SK-N-SH (cell line): ENCODE results near the gene RPL12. TPM values are rescaled to one million over a fixed set of nuclear protein-coding genes. Genes with fewer than 3 reads are reported as not detected.
A peak's percentile ranks its signal among the peaks of the same experiment; 100 is the strongest.

Source experiments
- CTCF ChIA-PET: fragments of 300-600, 350-600 bp; formaldehyde crosslinking; extraction: SDS; loops from one replicate; lab custom pipeline; 2021; lab: Yijun Ruan, JAX
- POLR2A ChIA-PET: fragments of 350-600 bp; sonication (Branson Sonifier 250); formaldehyde crosslinking; extraction: SDS; loops from one replicate; lab custom pipeline; 2020; ENCODE audit warnings: antibody characterized with exemption, inconsistent platforms; lab: Yijun Ruan, JAX
- DNase-seq: peaks from one replicate; pipeline ENCODE4 v3.0.0; 2012
- H2AFZ ChIP-seq: fragments of 200-600 bp; sonication (generic); 2 replicates; pipeline ENCODE4 v1.8.1; 2016; ENCODE audit warnings: antibody characterized with exemption, mild to moderate bottlenecking, low read depth
- H3F3A ChIP-seq: fragments of 200-600 bp; sonication (generic); replicated peaks from 2 replicates; pipeline ENCODE3; 2016; ENCODE audit warnings: antibody characterized with exemption, mild to moderate bottlenecking; ENCODE audit not compliant: insufficient read depth
- H3K27ac ChIP-seq, 2 experiments: fragments of 200-500 bp in 1 of 2; fragments of 200-600 bp in 1 of 2; sonication (Bioruptor generic) in 1 of 2; sonication (generic), shearing (Covaris generic) in 1 of 2; 2 replicates each; pipeline versions ENCODE4 v1.5.1 to v1.6.1; 2014 to 2016; ENCODE audit warnings: low read depth in 2 of 2, inconsistent platforms in 1 of 2, low read length in 1 of 2, mild to moderate bottlenecking in 1 of 2, mixed read lengths in 1 of 2
- H3K27me3 ChIP-seq: fragments of 200-600 bp; sonication (generic), shearing (Covaris generic); 2 replicates; pipeline ENCODE4 v1.6.1; 2016; ENCODE audit warnings: mixed run types; ENCODE audit not compliant: insufficient read depth
- H3K36me3 ChIP-seq, 2 experiments: fragments of 200-500 bp in 1 of 2; fragments of 200-600 bp in 1 of 2; sonication (Bioruptor generic) in 1 of 2; sonication (generic) in 1 of 2; replicated peaks in 1 of 2; 2 replicates each; pipeline versions ENCODE3 to v1.5.1; 2014 to 2016; ENCODE audit warnings: low read length in 1 of 2, mild to moderate bottlenecking in 1 of 2; ENCODE audit not compliant: insufficient read depth in 2 of 2, control insufficient read depth in 1 of 2
- H3K4me1 ChIP-seq, 2 experiments: fragments of 200-500 bp in 1 of 2; fragments of 200-600 bp in 1 of 2; sonication (Bioruptor generic) in 1 of 2; sonication (generic), shearing (Covaris generic) in 1 of 2; 2 replicates each; pipeline versions ENCODE4 v1.5.1 to v1.6.1; 2014 to 2016; ENCODE audit warnings: low read depth in 1 of 2, low read length in 1 of 2, mixed run types in 1 of 2; ENCODE audit not compliant: insufficient read depth in 2 of 2, control insufficient read depth in 1 of 2
- H3K4me2 ChIP-seq: fragments of 200-600 bp; sonication (generic), shearing (Covaris generic); 2 replicates; pipeline ENCODE4 v1.6.1; 2017; ENCODE audit warnings: mixed run types
- H3K4me3 ChIP-seq, 2 experiments: fragments of 200-500 bp in 1 of 2; fragments of 200-600 bp in 1 of 2; sonication (Bioruptor generic) in 1 of 2; sonication (generic), shearing (Covaris generic) in 1 of 2; 2 replicates each; pipeline versions ENCODE4 v1.5.1 to v1.8.1; 2014 to 2016; ENCODE audit warnings: low read depth in 2 of 2, inconsistent platforms in 1 of 2, low read length in 1 of 2, mild to moderate bottlenecking in 1 of 2, mixed read lengths in 1 of 2, moderate library complexity in 1 of 2
- H3K79me2 ChIP-seq: fragments of 200-600 bp; sonication (generic); 2 replicates; pipeline ENCODE4 v1.8.1; 2017; ENCODE audit warnings: mild to moderate bottlenecking; ENCODE audit not compliant: insufficient read depth
- H3K9ac ChIP-seq: fragments of 200-600 bp; sonication (generic); 2 replicates; pipeline ENCODE4 v1.6.1; 2017; ENCODE audit warnings: mixed run types
- H3K9me2 ChIP-seq: fragments of 200-600 bp; sonication (generic); 2 replicates; pipeline ENCODE4 v1.6.1; 2017; ENCODE audit warnings: mixed run types
- H3K9me3 ChIP-seq: fragments of 200-600 bp; sonication (generic); 2 replicates; pipeline ENCODE4 v1.6.1; 2017; ENCODE audit warnings: mixed run types, mild to moderate bottlenecking, moderate library complexity
- H4K20me1 ChIP-seq: fragments of 200-600 bp; sonication (generic); 2 replicates; pipeline ENCODE4 v1.6.1; 2017; ENCODE audit warnings: mild to moderate bottlenecking, mixed run types; ENCODE audit not compliant: insufficient read depth
- CHD2 ChIP-seq: fragments of 150-350 bp; IDR thresholded peaks from 2 replicates; pipeline ENCODE4 v1.6.1; 2018; ENCODE audit warnings: low read length; ENCODE audit not compliant: partially characterized antibody
- ELF1 ChIP-seq: IDR thresholded peaks from 2 replicates; pipeline ENCODE4 v1.4.0; 2012
- EP300 ChIP-seq, 2 experiments: IDR thresholded peaks; 2 replicates each; pipeline versions ENCODE4 v1.4.0 to v1.6.1; 2012; ENCODE audit warnings: borderline replicate concordance in 1 of 2, low read depth in 1 of 2, low read length in 1 of 2
- EZH2phosphoT487 ChIP-seq: fragments of 200-600 bp; sonication (generic); IDR thresholded peaks from 2 replicates; pipeline ENCODE4 v1.6.1; 2017; ENCODE audit warnings: low read depth, mixed run types, mild to moderate bottlenecking, antibody characterized with exemption, moderate library complexity, borderline replicate concordance
- FOSL2 ChIP-seq: IDR thresholded peaks from 2 replicates; pipeline ENCODE4 v1.4.0; 2012; ENCODE audit warnings: low read depth, mild to moderate bottlenecking, moderate library complexity, borderline replicate concordance
- FOXM1 ChIP-seq: IDR thresholded peaks from 2 replicates; pipeline ENCODE4 v1.4.0; 2012; ENCODE audit warnings: low read depth, mild to moderate bottlenecking
- JUND ChIP-seq: IDR thresholded peaks from 2 replicates; pipeline ENCODE4 v1.4.0; 2012
- POLR2AphosphoS5 ChIP-seq: IDR thresholded peaks from 2 replicates; pipeline ENCODE4 v1.6.1; 2012; ENCODE audit warnings: low read depth, low read length
- RAD21 ChIP-seq: IDR thresholded peaks from 2 replicates; pipeline ENCODE4 v1.6.1; 2012; ENCODE audit warnings: mild to moderate bottlenecking, low read length
- RCOR1 ChIP-seq: fragments of 150-350 bp; IDR thresholded peaks from 2 replicates; pipeline ENCODE4 v1.6.1; 2017; ENCODE audit warnings: antibody characterized with exemption, low read length
- RFX5 ChIP-seq: IDR thresholded peaks from 2 replicates; pipeline ENCODE4 v1.6.1; 2012; ENCODE audit warnings: mild to moderate bottlenecking, improper control_type of control experiment, low read length
- RXRA ChIP-seq: IDR thresholded peaks from 2 replicates; pipeline ENCODE4 v1.4.0; 2012; ENCODE audit warnings: low read depth, mild to moderate bottlenecking, borderline replicate concordance
- SIN3A ChIP-seq: IDR thresholded peaks from 2 replicates; pipeline ENCODE4 v1.6.1; 2012; ENCODE audit warnings: low read depth, mild to moderate bottlenecking, low read length, moderate library complexity, borderline replicate concordance
- TEAD4 ChIP-seq: IDR thresholded peaks from 2 replicates; pipeline ENCODE4 v1.4.0; 2012; ENCODE audit warnings: mild to moderate bottlenecking, borderline replicate concordance; ENCODE audit not compliant: insufficient read depth
- YY1 ChIP-seq: IDR thresholded peaks from 2 replicates; pipeline ENCODE4 v1.4.0; 2012; ENCODE audit warnings: low read depth, mild to moderate bottlenecking
- WGBS: methylation state at CpG from one replicate; pipeline ENCODE4 v1.1.6; 2017; ENCODE audit warnings: low lambda C conversion rate; 5-methylcytosine and 5-hydroxymethylcytosine counted together
- polyA plus RNA-seq, 3 experiments: library from polyadenylated mRNA; depleted of rRNA; stranded (reverse); fragments of >200 nt; gene quantifications; 2 replicates each; pipeline ENCODE4 v1.2.3, GENCODE V29; 2012
- TF ChIP-seq, protein P1 (sequence below): fragments of 200-600 bp; sonication (generic); IDR thresholded peaks from 2 replicates; pipeline ENCODE4 v1.6.1; 2017; ENCODE audit warnings: antibody characterized with exemption, mild to moderate bottlenecking, moderate library complexity
- TF ChIP-seq, protein P2 (sequence below): fragments of 150-350 bp; IDR thresholded peaks from 2 replicates; pipeline ENCODE4 v1.6.1; 2017; ENCODE audit warnings: antibody characterized with exemption, low read length, low read depth, borderline replicate concordance
- TF ChIP-seq, protein P3 (sequence below): IDR thresholded peaks from 2 replicates; pipeline ENCODE4 v1.4.0; 2012; ENCODE audit warnings: low read depth, borderline replicate concordance
- TF ChIP-seq, protein P4 (sequence below): fragments of 150-350 bp; IDR thresholded peaks from 2 replicates; pipeline ENCODE4 v1.6.1; 2016; ENCODE audit warnings: mild to moderate bottlenecking, low read depth, low read length
- TF ChIP-seq, protein P5 (sequence below): IDR thresholded peaks from 2 replicates; pipeline ENCODE4 v1.4.0; 2012; ENCODE audit warnings: low read depth, borderline replicate concordance
- TF ChIP-seq, protein P6 (sequence below): IDR thresholded peaks from 2 replicates; pipeline ENCODE4 v1.6.1; 2012; ENCODE audit warnings: mild to moderate bottlenecking, low read depth, low read length, moderate library complexity

The RPL12 gene
- polyA plus RNA-seq, 1 of the 3 experiments (the other 2 are of a cell fraction): 3,270 TPM

DNA sequence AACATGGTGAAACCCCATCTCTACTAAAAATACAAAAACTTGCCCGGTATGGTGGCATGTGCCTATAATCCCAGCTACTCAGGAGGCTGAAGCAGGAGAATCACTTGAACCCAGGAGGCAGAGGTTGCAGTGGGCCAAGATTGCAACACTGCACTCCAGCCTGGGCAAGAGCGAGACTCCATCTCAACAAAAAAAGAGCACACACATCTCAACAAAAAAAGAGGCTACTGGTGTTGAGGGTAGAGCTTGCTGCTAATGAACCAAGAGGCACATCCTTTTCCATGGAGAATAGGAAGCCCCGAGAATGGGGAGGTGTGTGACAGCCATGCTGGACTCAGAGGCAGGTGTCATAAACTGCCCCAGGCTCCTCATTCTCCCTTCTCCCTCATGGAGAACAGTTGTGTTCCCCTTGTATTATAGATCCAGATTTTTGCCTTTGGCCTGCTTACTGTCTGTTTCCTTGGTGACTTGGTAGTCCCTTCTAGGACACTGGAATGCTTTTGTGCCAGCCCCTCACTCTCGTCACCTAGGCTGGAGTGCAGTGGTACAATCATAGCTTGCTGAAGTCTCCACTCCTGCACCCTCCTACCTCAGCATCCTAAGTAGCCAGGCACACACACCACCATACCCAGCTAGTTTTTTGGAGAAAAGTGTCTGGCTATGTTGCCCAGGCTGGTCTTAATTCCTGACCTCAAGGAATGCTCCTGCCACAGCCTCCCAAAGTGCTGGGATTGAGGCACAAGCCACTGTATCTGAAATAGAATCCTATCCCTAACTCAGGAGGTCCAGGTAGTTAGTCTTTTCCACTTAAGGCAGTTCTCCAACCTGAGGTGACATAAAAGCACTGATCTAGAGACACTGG lies 5.1 kb downstream of the RPL12 start:
- Histone ChIP-seq H3K27ac (peak overlapping the region; percentile 8 to 77; a peak in 2 of 4 replicates), H3K79me2 (peaks cover 44% of the 10 kb centered on the region), H3K9me3 (no peaks in the 10 kb centered on the region), H3K4me1 (peaks cover 5 to 29% of the 10 kb centered on the region in 2 experiments), H3K9me2 (no peaks in the 10 kb centered on the region), H4K20me1 (peaks cover 59% of the 10 kb centered on the region), H3K27me3 (no peaks in the 10 kb centered on the region), H2AFZ (no peak overlapping the region), H3F3A (peaks cover 89% of the 10 kb centered on the region), H3K36me3 (peaks cover 60 to 65% of the 10 kb centered on the region in 2 experiments), H3K4me3 (no peak overlapping the region), H3K9ac (no peak overlapping the region), H3K4me2 (no peak overlapping the region)
- 73% methylated on average over 4 of the region's 4 CpGs for WGBS
- ChIA-PET CTCF (interaction anchor here (0.7 to 1.6 kb wide), 2 partner anchors 22 to 144 kb away, joined by 3 to 5 read pairs; no protein-coding TSS in a partner anchor), POLR2A (interaction anchor here (1.1 kb wide), 1 partner anchor 41 kb away, joined by 3 read pairs; no protein-coding TSS in a partner anchor)
- TF ChIP-seq EP300 (IDR thresholded peaks at IDR 0.05; ENCODE audit: borderline replicate concordance in 1 of 2, low read depth in 1 of 2, low read length in 1 of 2) (no peak), SIN3A (no peak), RFX5 (no peak), RAD21 (no peak), POLR2AphosphoS5 (no peak), RCOR1 (no peak), EZH2phosphoT487 (no peak), JUND (peak; percentile 12; the same call in 1 of the 2 replicates), FOSL2 (peak; percentile 3; the same call in 1 of the 2 replicates), FOXM1 (no peak), TEAD4 (no peak), ELF1 (no peak), RXRA (no peak), CHD2 (peak; percentile 8), YY1 (no peak)
- TF ChIP-seq, protein P1, sequence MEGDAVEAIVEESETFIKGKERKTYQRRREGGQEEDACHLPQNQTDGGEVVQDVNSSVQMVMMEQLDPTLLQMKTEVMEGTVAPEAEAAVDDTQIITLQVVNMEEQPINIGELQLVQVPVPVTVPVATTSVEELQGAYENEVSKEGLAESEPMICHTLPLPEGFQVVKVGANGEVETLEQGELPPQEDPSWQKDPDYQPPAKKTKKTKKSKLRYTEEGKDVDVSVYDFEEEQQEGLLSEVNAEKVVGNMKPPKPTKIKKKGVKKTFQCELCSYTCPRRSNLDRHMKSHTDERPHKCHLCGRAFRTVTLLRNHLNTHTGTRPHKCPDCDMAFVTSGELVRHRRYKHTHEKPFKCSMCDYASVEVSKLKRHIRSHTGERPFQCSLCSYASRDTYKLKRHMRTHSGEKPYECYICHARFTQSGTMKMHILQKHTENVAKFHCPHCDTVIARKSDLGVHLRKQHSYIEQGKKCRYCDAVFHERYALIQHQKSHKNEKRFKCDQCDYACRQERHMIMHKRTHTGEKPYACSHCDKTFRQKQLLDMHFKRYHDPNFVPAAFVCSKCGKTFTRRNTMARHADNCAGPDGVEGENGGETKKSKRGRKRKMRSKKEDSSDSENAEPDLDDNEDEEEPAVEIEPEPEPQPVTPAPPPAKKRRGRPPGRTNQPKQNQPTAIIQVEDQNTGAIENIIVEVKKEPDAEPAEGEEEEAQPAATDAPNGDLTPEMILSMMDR: no peak
- TF ChIP-seq, protein P2, sequence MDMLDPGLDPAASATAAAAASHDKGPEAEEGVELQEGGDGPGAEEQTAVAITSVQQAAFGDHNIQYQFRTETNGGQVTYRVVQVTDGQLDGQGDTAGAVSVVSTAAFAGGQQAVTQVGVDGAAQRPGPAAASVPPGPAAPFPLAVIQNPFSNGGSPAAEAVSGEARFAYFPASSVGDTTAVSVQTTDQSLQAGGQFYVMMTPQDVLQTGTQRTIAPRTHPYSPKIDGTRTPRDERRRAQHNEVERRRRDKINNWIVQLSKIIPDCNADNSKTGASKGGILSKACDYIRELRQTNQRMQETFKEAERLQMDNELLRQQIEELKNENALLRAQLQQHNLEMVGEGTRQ: no peak
- TF ChIP-seq, protein P3, sequence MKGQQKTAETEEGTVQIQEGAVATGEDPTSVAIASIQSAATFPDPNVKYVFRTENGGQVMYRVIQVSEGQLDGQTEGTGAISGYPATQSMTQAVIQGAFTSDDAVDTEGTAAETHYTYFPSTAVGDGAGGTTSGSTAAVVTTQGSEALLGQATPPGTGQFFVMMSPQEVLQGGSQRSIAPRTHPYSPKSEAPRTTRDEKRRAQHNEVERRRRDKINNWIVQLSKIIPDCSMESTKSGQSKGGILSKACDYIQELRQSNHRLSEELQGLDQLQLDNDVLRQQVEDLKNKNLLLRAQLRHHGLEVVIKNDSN: no peak
- TF ChIP-seq, protein P4, sequence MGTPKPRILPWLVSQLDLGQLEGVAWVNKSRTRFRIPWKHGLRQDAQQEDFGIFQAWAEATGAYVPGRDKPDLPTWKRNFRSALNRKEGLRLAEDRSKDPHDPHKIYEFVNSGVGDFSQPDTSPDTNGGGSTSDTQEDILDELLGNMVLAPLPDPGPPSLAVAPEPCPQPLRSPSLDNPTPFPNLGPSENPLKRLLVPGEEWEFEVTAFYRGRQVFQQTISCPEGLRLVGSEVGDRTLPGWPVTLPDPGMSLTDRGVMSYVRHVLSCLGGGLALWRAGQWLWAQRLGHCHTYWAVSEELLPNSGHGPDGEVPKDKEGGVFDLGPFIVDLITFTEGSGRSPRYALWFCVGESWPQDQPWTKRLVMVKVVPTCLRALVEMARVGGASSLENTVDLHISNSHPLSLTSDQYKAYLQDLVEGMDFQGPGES: no peak
- TF ChIP-seq, protein P5, sequence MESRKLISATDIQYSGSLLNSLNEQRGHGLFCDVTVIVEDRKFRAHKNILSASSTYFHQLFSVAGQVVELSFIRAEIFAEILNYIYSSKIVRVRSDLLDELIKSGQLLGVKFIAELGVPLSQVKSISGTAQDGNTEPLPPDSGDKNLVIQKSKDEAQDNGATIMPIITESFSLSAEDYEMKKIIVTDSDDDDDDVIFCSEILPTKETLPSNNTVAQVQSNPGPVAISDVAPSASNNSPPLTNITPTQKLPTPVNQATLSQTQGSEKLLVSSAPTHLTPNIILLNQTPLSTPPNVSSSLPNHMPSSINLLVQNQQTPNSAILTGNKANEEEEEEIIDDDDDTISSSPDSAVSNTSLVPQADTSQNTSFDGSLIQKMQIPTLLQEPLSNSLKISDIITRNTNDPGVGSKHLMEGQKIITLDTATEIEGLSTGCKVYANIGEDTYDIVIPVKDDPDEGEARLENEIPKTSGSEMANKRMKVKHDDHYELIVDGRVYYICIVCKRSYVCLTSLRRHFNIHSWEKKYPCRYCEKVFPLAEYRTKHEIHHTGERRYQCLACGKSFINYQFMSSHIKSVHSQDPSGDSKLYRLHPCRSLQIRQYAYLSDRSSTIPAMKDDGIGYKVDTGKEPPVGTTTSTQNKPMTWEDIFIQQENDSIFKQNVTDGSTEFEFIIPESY: peak; percentile 38; the same call in 1 of the 2 replicates
- TF ChIP-seq, protein P6, sequence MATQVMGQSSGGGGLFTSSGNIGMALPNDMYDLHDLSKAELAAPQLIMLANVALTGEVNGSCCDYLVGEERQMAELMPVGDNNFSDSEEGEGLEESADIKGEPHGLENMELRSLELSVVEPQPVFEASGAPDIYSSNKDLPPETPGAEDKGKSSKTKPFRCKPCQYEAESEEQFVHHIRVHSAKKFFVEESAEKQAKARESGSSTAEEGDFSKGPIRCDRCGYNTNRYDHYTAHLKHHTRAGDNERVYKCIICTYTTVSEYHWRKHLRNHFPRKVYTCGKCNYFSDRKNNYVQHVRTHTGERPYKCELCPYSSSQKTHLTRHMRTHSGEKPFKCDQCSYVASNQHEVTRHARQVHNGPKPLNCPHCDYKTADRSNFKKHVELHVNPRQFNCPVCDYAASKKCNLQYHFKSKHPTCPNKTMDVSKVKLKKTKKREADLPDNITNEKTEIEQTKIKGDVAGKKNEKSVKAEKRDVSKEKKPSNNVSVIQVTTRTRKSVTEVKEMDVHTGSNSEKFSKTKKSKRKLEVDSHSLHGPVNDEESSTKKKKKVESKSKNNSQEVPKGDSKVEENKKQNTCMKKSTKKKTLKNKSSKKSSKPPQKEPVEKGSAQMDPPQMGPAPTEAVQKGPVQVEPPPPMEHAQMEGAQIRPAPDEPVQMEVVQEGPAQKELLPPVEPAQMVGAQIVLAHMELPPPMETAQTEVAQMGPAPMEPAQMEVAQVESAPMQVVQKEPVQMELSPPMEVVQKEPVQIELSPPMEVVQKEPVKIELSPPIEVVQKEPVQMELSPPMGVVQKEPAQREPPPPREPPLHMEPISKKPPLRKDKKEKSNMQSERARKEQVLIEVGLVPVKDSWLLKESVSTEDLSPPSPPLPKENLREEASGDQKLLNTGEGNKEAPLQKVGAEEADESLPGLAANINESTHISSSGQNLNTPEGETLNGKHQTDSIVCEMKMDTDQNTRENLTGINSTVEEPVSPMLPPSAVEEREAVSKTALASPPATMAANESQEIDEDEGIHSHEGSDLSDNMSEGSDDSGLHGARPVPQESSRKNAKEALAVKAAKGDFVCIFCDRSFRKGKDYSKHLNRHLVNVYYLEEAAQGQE: no peak
- DNase-seq: no peak
